Stimulated activated CD4-positive, alpha-beta T cell treated with anti-CD3 and anti-CD28 coated beads, Interleukin-4, amount 100 ng/mL, for 1 hour (primary cell): ENCODE measurements around the gene MAST3.

Experiments
- DNase-seq: peaks from one replicate; pipeline ENCODE4 v3.0.0-alpha.2; 2020

Gene MAST3

GRCh38 chr19:18097217-18097992, at the start of gene MAST3:
Gene MAST3, plus strand, starts transcription at chr19:18097778. Its CDS starts 15 bp downstream, at chr19:18097793.
- DNase-seq = peak; percentile 89

GRCh38 chr19:18049385-18049784, 48.2 kb upstream of the MAST3 start:
- DNase-seq = no peak

GRCh38 chr19:18051887-18052286, 45.7 kb upstream of the MAST3 start:
- DNase-seq = no peak

- no peak for DNase-seq
These were observed 43.9 kb upstream of the MAST3 start for GRCh38 chr19:18053576-18054219.

GRCh38 chr19:18055967-18056366, 41.6 kb upstream of the MAST3 start:
- DNase-seq = no peak

- DNase-seq = no peak
These were observed 40.0 kb upstream of the MAST3 start for GRCh38 chr19:18057557-18057956.

DNA sequence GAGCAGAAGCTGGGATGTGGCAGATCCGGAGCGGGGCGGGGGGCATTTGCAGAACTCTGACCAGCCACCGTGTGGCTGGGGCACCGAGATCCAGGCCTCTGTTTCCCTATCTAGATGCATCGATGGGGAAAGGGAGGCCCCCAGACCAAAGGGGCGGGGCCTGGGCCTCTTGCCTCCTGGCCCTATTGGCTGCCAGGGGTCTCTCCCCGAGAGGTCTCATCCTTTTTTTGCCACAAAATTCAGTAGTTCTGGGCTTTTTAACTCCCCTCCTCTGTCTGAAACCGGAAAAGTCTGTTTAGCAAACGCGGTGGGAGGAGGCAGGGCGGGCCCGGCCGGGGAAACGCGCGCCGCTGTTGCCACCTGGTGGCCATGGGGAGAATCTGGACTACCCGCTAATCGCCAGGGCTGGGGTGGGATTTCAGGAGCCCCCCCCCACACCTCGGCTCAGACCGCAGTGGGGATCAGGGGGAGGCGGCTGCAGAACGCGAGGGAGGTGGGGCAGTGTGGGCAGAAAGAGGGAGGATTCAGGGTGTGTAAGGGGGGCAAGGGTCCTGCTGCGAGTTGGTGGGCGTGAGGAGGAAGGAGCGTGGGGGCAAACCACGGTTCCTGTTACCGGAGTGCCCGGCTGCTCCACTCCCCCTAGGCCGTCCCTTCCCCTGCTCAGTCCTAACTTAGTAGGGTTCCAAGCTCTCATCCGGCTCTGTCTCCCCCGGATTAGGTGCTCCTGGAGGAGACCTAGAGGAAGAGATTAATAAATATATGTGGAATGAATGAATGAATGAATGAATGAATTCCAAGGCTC, 39.2 kb upstream of the MAST3 start:
- peak; percentile 81 for DNase-seq

- no peak for DNase-seq
These were observed 38.3 kb upstream of the MAST3 start for GRCh38 chr19:18059297-18059696.

DNA sequence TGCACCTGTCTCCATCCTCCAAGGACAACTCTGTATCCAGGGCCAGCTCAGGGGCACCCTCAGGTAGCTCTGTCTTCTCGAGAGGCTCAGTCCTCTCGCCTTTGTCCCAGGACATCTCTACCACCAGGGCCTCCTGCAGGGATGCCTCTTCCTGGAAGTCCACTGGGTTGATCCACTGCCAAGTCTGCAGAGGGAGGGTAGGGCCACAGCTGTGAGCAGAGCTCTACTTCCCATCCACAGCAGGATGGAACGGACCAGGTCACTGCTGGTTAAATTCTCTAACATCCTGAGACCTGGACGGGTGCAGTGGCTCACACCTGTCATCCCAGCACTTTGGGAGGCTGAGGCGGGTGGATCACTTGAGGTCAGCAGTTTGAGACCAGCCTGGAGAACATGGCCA, 37.7 kb upstream of the MAST3 start:
- no peak for DNase-seq

- DNase-seq = no peak
These were observed 37.1 kb upstream of the MAST3 start for GRCh38 chr19:18060472-18060871.

DNA sequence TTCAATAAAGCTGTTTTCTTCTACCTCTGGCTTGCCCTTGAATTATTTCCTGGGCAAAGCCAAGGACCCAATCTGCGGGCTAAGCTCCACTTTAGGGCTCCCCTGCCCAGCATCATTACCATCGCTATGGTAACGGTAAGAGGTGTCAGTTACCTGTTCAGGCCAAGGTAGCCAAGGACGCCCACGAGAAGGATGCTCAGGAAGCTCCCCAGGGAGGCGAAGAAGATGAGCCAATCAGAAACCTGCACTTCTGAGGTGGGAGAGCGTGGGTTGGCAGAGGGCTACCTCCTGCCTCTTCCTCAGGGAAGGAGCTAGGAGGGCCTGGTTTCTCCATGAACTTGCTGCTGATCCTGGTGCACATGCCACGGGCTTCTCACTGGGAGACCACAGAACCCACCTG, 35.5 kb upstream of the MAST3 start:
- DNase-seq = no peak

- peak; percentile 36 for DNase-seq
These were observed 34.1 kb upstream of the MAST3 start for GRCh38 chr19:18063463-18063862.

DNA sequence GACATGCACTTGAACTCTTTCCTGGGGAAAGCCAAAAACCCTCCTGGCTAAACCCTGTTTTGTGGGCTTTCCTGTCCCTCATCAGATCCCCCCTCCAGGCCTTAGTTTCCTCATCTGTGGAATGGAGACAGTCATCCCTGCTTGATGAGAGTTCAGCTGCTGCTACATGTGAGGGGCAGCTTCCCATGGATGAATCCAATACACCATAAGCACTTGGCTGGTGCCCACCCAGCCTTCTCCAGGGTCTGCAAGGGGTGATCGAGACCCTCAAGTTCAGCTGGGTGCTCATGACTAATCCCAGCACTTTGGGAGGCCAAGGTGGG, 32.4 kb upstream of the MAST3 start:
- no peak for DNase-seq

DNA sequence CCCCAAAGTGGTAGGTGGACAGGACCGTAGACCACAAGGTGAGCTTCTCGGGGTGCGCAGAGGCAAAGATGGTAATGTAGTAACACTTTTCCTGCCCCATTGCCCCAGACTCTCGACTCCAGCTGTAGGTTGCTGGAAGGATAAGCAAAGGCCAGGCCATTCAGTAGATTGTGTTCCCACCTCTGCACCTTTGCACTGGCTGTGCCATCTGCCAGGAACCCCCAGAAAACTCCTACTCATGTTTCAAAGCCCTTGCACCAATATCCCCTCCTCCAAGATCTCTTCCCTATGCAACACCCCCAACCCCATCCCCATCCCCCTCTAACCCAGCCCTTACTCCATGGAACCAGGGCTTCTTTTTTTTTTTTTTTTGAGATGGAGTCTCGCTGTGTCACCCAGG, 29.2 kb upstream of the MAST3 start:
- DNase-seq = no peak

DNA sequence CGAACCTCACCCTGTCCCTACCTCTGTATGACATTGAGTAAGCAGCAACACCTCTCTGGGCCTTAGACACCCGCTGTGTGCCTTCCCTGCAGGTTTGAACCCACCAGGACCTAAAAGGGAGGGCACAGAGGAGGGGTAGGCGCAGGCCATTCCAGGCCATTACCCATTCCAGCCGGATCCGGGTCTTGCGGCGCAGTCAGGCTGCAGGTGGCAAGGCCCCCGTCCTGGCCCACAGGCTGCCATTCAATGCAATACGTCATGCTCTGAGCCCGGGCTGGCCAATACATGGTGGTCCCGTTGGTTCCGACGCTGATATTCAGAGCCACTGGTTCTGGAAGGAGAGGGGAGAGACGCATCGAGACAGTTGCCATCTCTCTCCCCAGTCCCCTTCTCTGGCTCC, 28.2 kb upstream of the MAST3 start:
- DNase-seq = no peak

DNA sequence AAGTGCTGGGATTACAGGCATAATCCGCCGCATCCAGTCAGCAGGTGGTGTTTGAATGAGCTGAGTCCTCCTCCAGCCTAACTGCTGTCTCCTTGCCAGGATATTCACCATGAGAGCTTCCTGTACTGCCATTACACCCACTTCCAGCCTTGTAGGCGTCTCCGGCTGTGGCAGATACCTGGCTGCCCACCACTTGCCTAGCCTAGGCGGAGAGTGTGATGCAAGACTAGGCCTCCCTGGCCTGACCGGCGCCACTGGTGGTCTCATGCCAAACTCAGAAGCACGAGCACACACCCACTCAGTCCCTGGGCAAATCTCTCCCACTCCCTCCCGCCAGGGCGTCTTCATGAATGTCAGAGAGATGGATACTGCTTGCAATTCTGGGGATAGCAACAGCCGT, 27.4 kb upstream of the MAST3 start:
- DNase-seq = no peak

DNA sequence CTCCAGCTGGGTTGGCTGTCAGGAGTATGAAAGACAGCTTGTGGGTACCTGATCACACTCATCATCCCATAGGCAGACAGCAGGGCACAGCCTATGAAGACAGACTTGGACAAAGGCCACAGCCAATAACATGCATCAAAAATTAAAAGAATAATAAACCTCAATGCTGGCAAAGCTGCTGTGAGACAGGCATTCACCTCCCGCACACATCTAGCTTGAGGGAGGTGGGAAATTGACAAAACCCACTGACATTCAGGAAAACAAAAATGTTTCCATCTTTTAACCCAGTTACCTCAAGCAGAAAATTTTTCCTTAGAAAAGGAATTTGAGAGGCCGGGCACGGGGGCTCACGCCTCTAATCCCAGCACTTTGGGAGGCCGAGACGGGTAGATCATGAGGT, 25.2 kb upstream of the MAST3 start:
- no peak for DNase-seq

DNA sequence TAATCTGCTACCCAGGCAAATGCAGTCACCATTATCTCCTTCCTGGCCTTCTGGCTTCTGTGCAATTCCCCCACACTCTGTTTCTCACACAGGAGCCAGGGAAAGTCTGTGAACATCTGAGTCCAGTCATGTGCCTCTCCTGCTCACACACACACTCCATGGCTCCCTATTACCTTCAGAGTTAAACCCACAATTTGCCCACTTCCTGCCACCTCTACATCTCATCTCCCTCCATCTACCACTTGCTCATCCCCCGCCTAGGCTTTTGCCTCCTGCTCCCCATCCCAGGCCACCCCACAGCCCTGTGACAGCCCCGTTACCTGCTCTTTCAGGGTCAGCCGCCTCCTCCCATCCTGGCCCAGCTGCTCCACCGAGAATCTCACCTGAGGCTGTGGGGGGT, 24.4 kb upstream of the MAST3 start:
- DNase-seq = no peak

DNA sequence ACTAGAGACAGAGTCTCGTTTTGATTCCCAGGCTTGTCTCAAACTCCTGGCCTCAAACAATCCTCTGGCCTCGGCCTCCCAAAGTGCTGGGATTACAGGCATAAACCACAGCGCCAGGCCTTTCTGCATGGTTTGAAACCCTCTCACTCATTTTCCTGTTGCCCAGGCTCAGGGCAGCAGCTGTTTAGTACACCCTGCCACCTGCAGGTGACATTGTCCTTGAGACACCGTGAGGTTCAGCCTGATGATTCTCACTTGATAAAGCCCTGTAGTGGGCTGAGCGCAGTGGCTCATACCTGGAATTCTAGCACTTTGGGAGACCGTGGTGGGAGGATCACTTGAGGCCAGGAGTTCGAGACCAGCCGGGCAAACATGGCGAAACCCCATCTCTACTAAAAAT, 23.4 kb upstream of the MAST3 start:
- no peak for DNase-seq

DNA sequence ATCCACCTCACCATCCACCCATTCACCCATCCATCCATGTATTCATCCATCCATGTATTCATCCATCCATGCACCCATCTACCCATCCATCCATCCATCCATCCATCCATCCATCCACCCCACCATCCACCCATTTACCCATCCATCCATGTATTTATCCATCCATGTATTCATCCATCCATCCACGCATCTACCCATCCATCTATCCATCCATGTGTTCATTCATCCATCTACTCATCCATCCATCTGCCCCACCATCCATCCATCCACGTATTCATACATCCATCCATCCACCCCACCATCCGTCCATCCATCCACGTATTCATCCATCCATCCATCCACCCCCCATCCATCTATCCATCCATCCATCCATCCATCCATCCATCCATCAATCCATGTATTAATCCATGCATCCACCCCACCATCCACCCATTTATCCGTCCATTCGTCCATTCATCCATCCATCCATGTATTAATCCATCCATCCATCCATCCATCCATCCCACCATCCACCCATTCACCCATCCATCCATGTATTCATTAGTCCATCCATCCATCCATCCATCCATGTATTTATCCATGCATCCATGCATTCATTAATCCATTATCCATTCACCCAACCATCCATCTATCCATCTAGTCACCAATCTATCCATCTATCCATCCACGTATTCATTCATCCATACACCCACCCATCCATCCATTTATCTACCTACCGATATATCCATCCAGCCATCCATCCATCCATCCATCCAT, 13.5 kb upstream of the MAST3 start:
- DNase-seq = no peak

DNA sequence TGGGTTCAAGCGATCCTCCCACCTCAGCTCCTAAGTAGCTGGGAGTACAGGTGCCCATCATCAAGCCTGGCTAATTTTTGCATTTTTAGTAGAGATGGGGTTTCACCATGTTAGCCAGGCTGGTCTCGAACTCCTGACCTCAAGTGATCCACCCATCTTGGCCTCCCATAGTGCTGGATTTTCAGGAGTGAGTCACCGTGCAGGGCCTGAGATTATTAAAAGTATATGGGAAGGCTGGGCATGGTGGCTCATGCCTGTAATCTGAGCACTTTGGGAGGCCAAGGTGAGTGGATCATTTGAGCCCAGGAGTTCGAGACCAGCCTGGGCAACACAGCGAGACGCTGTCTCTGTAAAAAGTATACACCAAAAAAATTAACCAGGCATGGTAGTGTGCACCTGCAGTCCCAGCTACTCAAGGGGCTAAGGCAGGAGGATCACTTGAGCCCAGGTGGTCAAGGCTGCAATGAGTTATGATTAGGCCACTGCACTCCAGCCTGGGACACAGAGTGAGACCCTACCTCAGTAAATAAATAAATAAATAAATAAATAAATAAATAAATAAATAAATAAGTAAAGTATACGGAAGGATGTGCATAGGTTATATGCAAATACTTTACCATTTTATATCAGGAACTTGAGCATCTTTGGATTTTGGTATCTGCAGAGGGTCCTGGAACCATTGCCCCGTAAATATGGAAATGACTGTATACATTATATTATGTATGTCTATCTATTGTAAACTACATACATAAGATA, 11.7 kb upstream of the MAST3 start:
- no peak for DNase-seq

DNA sequence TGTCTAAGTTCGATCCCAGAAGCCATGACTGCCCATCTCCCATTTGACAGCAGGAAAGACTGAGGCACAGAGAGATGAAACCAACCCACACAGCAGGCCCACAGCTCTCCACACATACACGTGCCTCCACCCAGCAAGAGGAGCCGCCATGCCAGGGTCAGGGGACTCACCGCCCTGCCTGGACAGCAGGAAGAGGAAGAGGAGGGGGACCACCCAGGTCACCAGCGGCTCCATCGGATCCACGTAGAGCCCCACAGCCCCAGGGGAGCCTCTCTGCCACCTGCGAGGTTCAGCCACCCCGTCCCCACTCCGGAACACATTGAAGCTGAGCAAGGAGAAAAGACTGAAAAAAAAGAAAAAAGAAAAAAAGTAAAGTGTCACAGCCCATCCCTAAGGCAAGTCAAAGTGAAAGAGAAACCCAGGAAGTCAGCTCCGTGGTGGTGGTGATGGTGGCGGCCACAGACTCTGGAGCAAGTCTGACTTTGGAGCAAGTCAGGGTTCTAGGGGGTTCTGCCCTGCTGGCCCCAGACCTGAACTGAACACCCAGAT, 10.9 kb upstream of the MAST3 start, which contains the start of gene IL12RB1:
TSS of gene IL12RB1 (minus strand) at position 345 of the 549 bp plus-strand sequence. CDS start at position 234, 111 bp downstream.
- peak; percentile 53 for DNase-seq
